ENCODE measurements around the gene ADGRE2.

GRCh38 chr19:14722127-14722526 lies 56.2 kb downstream of the ADGRE2 start:
- TF ChIP-seq CTCF (conservative IDR thresholded peaks at IDR 0.05; ENCODE audit: low read length) (no peak), EZH2phosphoT487 (IDR thresholded peaks at IDR 0.05; ENCODE audit: borderline replicate concordance, low read depth, low read length) (no peak)

Measured in OCI-LY7 (cell line).